HepG2 (cell line): Measurements from ENCODE around the gene OR2B2. TPM values are rescaled to one million over a fixed set of nuclear protein-coding genes. Genes with fewer than 3 reads are reported as not detected.
A peak's percentile ranks its signal among the peaks of the same experiment; 100 is the strongest.

ENCODE experiments used
- FOXK1 ChIP-seq: sonication (generic); formaldehyde crosslinking; IDR thresholded peaks from 2 replicates; pipeline ENCODE4 v1.4.0; 2020; ENCODE audit warnings: low read depth, missing genetic modification reagents, borderline replicate concordance
- HOXA9 ChIP-seq: sonication (generic); formaldehyde crosslinking; IDR thresholded peaks from 2 replicates; pipeline ENCODE4 v1.8.1; 2022; ENCODE audit warnings: missing genetic modification reagents, mild to moderate bottlenecking, moderate library complexity, borderline replicate concordance
- RBM22 ChIP-seq: fragments of 200-400 bp; formaldehyde crosslinking; optimal IDR thresholded peaks from 2 replicates; pipeline ENCODE3; 2017; ENCODE audit warnings: mild to moderate bottlenecking, low read length, moderate library complexity
- RFX5 ChIP-seq: IDR thresholded peaks from 2 replicates; pipeline ENCODE4 v1.6.1; 2011; ENCODE audit warnings: low read depth, low read length, improper control_type of control experiment
- SMAD9 ChIP-seq: sonication (generic); formaldehyde crosslinking; IDR thresholded peaks from 2 replicates; pipeline ENCODE4 v1.5.1; 2020; ENCODE audit warnings: mild to moderate bottlenecking, missing genetic modification reagents
- ZNF20 ChIP-seq: sonication (generic); formaldehyde crosslinking; IDR thresholded peaks from 2 replicates; pipeline ENCODE4 v1.4.0; 2020; ENCODE audit warnings: mild to moderate bottlenecking, moderate library complexity, missing genetic modification reagents
- ZNF230 ChIP-seq: sonication (generic); formaldehyde crosslinking; IDR thresholded peaks from 2 replicates; pipeline ENCODE4 v1.4.0; 2020; ENCODE audit warnings: mild to moderate bottlenecking, missing genetic modification reagents
- ZNF253 ChIP-seq: sonication (generic); formaldehyde crosslinking; IDR thresholded peaks from 2 replicates; pipeline ENCODE4 v1.8.0; 2022; ENCODE audit warnings: mild to moderate bottlenecking, missing genetic modification reagents, borderline replicate concordance
- ZNF430 ChIP-seq: sonication (generic); formaldehyde crosslinking; IDR thresholded peaks from 2 replicates; pipeline ENCODE4 v1.9.0; 2021; ENCODE audit warnings: mild to moderate bottlenecking, missing genetic modification reagents
- ZNF782 ChIP-seq: sonication (generic); formaldehyde crosslinking; IDR thresholded peaks from 2 replicates; pipeline ENCODE4 v1.4.0; 2020; ENCODE audit warnings: missing genetic modification reagents, mild to moderate bottlenecking, borderline replicate concordance
- ZSCAN20 ChIP-seq: sonication (generic); formaldehyde crosslinking; IDR thresholded peaks from 2 replicates; pipeline ENCODE4 v1.4.0; 2020; ENCODE audit warnings: missing genetic modification reagents, mild to moderate bottlenecking, borderline replicate concordance
- polyA plus RNA-seq, 8 experiments: library from polyadenylated mRNA; depleted of rRNA in 3 of 8; stranded (reverse) in 7 of 8; unstranded in 1 of 8; fragments of >200 nt; fragmentation: Illumina TruSeq in 4 of 8; extraction: Trizol in 4 of 8; gene quantifications; 2 replicates each; pipeline versions ENCODE4 v1.2.1 to v1.2.3, GENCODE V29; 2011 to 2016; ENCODE audit warnings: low read depth in 4 of 8, missing spikeins in 1 of 8, mixed read lengths in 1 of 8; ENCODE audit not compliant: insufficient read depth in 1 of 8
- total RNA-seq, 5 experiments: library from RNA; depleted of rRNA; stranded (reverse); fragments of >200 nt; fragmentation: Illumina TruSeq; extraction: Trizol; gene quantifications; 2 replicates each; pipeline ENCODE4 v1.2.3, GENCODE V29; 2016; ENCODE audit warnings: low read depth in 1 of 5
- TF ChIP-seq, protein P1 (sequence below): sonication (generic); formaldehyde crosslinking; IDR thresholded peaks from 2 replicates; pipeline ENCODE4 v1.9.0; 2021; ENCODE audit warnings: missing genetic modification reagents, mild to moderate bottlenecking, borderline replicate concordance
- TF ChIP-seq, protein P2 (sequence below): sonication (generic); formaldehyde crosslinking; IDR thresholded peaks from 2 replicates; pipeline ENCODE4 v1.4.0; 2020; ENCODE audit warnings: missing genetic modification reagents; ENCODE audit errors: not compliant biosample characterization
- TF ChIP-seq, protein P3 (sequence below): IDR thresholded peaks from 2 replicates; pipeline ENCODE4 v1.6.1; 2016; ENCODE audit warnings: mild to moderate bottlenecking, missing biosample characterization, missing genetic modification reagents
- TF ChIP-seq, protein P4 (sequence below): sonication (generic); formaldehyde crosslinking; IDR thresholded peaks from 2 replicates; pipeline ENCODE4 v1.5.0; 2020; ENCODE audit warnings: mild to moderate bottlenecking, missing genetic modification reagents
- TF ChIP-seq, protein P5 (sequence below): sonication (generic); formaldehyde crosslinking; IDR thresholded peaks from 2 replicates; pipeline ENCODE4 v1.5.0; 2020; ENCODE audit warnings: missing genetic modification reagents
- TF ChIP-seq, protein P6 (sequence below): IDR thresholded peaks from 2 replicates; pipeline ENCODE4 v1.6.1; 2016; ENCODE audit warnings: missing genetic modification reagents, missing compliant biosample characterization
- TF ChIP-seq, protein P7 (sequence below): sonication (generic); formaldehyde crosslinking; IDR thresholded peaks from 2 replicates; pipeline ENCODE4 v1.4.0; 2020; ENCODE audit warnings: missing genetic modification reagents, borderline replicate concordance

The OR2B2 gene
- total and polyA plus RNA-seq, 2 of the 13 experiments (the other 11 are each of a cell fraction or from before 2014, with no cell fraction given): not detected

DNA sequence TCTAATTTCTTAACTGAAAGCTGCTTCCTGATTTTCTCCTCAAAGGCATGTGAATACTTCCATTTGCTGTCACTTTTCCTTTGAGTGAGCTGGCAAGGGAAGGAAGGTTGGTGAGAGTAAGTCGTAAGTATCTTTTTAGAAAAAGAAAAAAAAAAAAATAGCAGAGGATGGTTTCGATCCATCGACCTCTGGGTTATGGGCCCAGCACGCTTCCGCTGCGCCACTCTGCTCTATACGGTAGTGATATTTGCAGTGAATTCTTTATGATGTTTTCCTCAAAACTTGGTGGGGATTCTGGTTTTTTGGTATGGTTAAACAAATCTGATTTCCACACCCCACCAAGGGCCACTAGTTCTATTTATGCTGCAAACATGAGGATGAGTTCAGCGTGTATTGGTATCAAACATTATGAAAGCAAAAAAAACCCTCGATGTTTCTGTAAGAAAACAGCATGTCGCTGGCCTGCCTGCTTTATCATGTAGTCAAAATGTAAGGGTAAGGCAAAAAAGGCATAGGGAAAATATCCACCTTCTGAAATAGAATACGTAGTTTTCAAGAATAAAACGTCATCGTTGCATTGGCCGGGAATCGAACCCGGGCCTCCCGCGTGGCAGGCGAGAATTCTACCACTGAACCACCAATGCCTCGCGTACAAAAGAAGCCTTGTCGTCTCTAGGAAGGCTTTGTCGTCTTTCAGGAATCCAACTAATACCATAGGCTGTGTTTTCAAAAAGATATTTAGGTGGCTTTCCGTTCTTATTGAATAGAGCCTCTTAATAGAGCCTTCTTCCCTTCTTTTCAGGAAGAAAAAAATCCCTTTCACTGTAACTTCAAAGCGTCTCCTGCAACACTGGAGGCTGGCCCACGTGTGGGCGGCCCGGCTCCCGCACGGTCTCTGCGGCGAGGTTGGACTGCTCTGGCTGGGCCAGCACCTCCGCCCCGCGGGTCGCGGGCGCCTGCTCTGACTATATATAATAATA, 9.6 kb downstream of the OR2B2 start (continued):
- TF ChIP-seq HOXA9: no peak
- TF ChIP-seq, protein P1, sequence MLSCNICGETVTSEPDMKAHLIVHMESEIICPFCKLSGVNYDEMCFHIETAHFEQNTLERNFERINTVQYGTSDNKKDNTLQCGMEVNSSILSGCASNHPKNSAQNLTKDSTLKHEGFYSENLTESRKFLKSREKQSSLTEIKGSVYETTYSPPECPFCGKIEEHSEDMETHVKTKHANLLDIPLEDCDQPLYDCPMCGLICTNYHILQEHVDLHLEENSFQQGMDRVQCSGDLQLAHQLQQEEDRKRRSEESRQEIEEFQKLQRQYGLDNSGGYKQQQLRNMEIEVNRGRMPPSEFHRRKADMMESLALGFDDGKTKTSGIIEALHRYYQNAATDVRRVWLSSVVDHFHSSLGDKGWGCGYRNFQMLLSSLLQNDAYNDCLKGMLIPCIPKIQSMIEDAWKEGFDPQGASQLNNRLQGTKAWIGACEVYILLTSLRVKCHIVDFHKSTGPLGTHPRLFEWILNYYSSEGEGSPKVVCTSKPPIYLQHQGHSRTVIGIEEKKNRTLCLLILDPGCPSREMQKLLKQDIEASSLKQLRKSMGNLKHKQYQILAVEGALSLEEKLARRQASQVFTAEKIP (CRISPR knock-in tag): no peak
- peak; percentile 76; the same call in 1 of the 2 replicates for TF ChIP-seq FOXK1
- TF ChIP-seq ZSCAN20 (CRISPR knock-in tag): peak; percentile 37; the same call in 1 of the 2 replicates
- TF ChIP-seq ZNF430: peak; percentile 51; the same call in 1 of the 2 replicates
- no peak for TF ChIP-seq ZNF782 (CRISPR knock-in tag)
- TF ChIP-seq, protein P2, sequence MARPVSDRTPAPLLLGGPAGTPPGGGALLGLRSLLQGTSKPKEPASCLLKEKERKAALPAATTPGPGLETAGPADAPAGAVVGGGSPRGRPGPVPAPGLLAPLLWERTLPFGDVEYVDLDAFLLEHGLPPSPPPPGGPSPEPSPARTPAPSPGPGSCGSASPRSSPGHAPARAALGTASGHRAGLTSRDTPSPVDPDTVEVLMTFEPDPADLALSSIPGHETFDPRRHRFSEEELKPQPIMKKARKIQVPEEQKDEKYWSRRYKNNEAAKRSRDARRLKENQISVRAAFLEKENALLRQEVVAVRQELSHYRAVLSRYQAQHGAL (CRISPR knock-in tag): peak; percentile 38
- TF ChIP-seq ZNF253 (CRISPR knock-in tag): no peak
- TF ChIP-seq ZNF20: no peak
- TF ChIP-seq, protein P3, sequence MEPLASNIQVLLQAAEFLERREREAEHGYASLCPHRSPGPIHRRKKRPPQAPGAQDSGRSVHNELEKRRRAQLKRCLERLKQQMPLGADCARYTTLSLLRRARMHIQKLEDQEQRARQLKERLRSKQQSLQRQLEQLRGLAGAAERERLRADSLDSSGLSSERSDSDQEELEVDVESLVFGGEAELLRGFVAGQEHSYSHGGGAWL: peak; percentile 83
- TF ChIP-seq, protein P4, sequence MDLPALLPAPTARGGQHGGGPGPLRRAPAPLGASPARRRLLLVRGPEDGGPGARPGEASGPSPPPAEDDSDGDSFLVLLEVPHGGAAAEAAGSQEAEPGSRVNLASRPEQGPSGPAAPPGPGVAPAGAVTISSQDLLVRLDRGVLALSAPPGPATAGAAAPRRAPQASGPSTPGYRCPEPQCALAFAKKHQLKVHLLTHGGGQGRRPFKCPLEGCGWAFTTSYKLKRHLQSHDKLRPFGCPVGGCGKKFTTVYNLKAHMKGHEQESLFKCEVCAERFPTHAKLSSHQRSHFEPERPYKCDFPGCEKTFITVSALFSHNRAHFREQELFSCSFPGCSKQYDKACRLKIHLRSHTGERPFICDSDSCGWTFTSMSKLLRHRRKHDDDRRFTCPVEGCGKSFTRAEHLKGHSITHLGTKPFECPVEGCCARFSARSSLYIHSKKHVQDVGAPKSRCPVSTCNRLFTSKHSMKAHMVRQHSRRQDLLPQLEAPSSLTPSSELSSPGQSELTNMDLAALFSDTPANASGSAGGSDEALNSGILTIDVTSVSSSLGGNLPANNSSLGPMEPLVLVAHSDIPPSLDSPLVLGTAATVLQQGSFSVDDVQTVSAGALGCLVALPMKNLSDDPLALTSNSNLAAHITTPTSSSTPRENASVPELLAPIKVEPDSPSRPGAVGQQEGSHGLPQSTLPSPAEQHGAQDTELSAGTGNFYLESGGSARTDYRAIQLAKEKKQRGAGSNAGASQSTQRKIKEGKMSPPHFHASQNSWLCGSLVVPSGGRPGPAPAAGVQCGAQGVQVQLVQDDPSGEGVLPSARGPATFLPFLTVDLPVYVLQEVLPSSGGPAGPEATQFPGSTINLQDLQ: no peak
- TF ChIP-seq RFX5: 0 out of 2 replicates have a peak, but pooled peaks have one; percentile 53
- TF ChIP-seq, protein P5, sequence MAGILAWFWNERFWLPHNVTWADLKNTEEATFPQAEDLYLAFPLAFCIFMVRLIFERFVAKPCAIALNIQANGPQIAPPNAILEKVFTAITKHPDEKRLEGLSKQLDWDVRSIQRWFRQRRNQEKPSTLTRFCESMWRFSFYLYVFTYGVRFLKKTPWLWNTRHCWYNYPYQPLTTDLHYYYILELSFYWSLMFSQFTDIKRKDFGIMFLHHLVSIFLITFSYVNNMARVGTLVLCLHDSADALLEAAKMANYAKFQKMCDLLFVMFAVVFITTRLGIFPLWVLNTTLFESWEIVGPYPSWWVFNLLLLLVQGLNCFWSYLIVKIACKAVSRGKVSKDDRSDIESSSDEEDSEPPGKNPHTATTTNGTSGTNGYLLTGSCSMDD (CRISPR knock-in tag): no peak
- TF ChIP-seq ZNF230 (CRISPR knock-in tag): no peak
- TF ChIP-seq, protein P6, sequence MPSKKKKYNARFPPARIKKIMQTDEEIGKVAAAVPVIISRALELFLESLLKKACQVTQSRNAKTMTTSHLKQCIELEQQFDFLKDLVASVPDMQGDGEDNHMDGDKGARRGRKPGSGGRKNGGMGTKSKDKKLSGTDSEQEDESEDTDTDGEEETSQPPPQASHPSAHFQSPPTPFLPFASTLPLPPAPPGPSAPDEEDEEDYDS (CRISPR knock-in tag): 0 out of 2 replicates have a peak, but pooled peaks have one; percentile 23
- no peak for TF ChIP-seq SMAD9 (CRISPR knock-in tag)
- TF ChIP-seq, protein P7, sequence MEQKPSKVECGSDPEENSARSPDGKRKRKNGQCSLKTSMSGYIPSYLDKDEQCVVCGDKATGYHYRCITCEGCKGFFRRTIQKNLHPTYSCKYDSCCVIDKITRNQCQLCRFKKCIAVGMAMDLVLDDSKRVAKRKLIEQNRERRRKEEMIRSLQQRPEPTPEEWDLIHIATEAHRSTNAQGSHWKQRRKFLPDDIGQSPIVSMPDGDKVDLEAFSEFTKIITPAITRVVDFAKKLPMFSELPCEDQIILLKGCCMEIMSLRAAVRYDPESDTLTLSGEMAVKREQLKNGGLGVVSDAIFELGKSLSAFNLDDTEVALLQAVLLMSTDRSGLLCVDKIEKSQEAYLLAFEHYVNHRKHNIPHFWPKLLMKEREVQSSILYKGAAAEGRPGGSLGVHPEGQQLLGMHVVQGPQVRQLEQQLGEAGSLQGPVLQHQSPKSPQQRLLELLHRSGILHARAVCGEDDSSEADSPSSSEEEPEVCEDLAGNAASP (CRISPR knock-in tag): peak; percentile 64
- TF ChIP-seq RBM22: peak; percentile 93
